Ovary (tissue), 3 donors: Measurements from ENCODE around the gene RBM20.

ENCODE experiments used
- EP300 ChIP-seq: sonication (generic); formaldehyde crosslinking; IDR thresholded peaks from one replicate; pipeline ENCODE4 v1.6.1; 2017; ENCODE audit warnings: antibody characterized with exemption
- POLR2A ChIP-seq: fragments of 450-650 bp; IDR thresholded peaks from one replicate; pipeline ENCODE4 v1.6.1; 2017; ENCODE audit warnings: antibody characterized with exemption, mild to moderate bottlenecking, moderate library complexity
- TF ChIP-seq, protein P1 (sequence below), 3 donors: fragments of 450-650 bp in 2 of 3; fragments of 200-600 bp in 1 of 3; IDR thresholded peaks; one replicate each; pipeline versions ENCODE4 v1.5.1 to v1.8.0; 2016 to 2022; ENCODE audit warnings: antibody characterized with exemption in 3 of 3, mild to moderate bottlenecking in 1 of 3
- donor health status: DM: no; HTN: no; CAD: no.

DNA sequence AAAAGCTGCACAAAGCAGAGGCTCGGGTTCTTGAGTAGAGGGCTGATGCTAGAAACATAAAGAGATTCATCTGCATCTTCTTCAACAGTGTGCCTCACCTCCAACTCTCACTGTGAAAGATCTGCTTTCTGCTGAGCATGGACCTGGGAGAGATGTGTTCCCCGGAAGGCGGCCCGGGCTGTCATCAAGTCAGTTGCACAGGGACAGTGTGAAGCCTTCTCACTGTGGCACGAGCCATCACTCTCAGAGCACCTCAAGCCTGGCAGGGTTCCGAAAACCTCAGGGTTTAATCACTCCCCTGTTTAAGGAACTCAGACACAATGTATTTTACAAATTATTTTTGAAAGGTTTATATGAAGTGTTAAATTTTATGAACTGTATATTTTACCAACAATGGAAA is 98.7 kb downstream of the RBM20 start:
- TF ChIP-seq, protein P1, sequence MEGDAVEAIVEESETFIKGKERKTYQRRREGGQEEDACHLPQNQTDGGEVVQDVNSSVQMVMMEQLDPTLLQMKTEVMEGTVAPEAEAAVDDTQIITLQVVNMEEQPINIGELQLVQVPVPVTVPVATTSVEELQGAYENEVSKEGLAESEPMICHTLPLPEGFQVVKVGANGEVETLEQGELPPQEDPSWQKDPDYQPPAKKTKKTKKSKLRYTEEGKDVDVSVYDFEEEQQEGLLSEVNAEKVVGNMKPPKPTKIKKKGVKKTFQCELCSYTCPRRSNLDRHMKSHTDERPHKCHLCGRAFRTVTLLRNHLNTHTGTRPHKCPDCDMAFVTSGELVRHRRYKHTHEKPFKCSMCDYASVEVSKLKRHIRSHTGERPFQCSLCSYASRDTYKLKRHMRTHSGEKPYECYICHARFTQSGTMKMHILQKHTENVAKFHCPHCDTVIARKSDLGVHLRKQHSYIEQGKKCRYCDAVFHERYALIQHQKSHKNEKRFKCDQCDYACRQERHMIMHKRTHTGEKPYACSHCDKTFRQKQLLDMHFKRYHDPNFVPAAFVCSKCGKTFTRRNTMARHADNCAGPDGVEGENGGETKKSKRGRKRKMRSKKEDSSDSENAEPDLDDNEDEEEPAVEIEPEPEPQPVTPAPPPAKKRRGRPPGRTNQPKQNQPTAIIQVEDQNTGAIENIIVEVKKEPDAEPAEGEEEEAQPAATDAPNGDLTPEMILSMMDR (IDR thresholded peaks at IDR 0.05): no peak
- TF ChIP-seq EP300 (no peak), POLR2A (no peak)
